GM21723 (cell line): ENCODE results near the gene HLA-DMB.

Experiments
- ATAC-seq: cut with Tn5 transposase; IDR thresholded peaks from one replicate; pipeline ENCODE4 v1.9.1; 2021; ENCODE audit warnings: mild to moderate bottlenecking, moderate library complexity; ENCODE audit not compliant: unreplicated experiment

HLA-DMB gene

DNA sequence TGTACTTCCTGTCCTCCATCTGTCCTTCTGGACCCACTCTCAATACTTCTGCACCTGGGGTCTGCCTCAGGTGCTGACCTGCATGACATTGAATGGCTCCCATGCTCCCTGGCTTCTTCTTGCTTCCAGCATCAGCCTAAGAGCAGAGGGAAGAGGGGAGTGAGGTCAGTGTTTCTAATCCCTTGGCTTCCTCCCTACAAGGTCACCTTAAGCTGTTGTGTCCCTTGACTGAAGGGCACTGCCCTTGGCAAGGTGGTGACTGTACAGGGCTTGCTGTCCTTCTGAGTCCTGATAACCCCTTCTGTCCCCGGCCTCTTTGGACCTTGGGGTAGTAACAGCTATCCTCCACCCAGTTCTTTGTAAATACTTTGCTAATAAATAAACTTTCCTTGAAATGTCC lies 9.6 kb downstream of the HLA-DMB start:
- no peak for ATAC-seq

DNA sequence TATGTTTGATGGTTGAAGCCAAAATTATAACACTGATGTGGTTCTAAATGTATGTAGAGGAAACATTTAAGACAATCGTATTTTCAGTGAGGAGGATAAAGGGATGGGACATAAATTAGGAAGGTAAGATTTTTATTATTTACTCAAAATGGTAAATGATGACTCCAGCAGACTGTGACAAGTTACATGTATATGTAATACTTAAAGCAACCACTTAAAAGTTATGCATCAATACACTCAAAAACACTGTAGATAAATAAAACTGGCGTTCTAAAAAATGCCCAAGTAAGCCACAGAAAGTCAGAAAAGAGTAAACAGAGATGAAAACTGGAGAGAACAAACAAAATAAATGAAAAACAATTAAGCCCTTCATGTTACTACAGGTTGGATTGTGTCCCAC lies 18.7 kb downstream of the HLA-DMB start:
- no peak for ATAC-seq

DNA sequence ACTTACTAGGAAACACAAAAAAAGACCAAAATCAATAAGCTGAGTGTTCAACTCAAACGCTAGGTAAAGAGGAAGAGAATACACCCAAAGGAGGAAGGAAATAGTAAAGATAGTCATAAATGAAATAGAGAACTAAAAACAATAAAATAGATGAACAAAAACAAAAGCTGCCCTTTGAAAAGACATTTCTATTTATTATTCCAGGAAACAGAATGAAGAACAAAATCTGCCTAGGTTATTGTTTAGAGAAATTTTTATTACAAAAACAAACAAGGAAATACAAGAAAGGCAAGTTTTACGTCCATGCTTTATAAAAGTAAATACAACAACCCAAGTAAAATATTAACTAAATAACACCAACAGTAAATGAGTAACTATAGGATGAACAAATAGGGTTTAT lies 20.1 kb downstream of the HLA-DMB start:
- ATAC-seq = no peak

DNA sequence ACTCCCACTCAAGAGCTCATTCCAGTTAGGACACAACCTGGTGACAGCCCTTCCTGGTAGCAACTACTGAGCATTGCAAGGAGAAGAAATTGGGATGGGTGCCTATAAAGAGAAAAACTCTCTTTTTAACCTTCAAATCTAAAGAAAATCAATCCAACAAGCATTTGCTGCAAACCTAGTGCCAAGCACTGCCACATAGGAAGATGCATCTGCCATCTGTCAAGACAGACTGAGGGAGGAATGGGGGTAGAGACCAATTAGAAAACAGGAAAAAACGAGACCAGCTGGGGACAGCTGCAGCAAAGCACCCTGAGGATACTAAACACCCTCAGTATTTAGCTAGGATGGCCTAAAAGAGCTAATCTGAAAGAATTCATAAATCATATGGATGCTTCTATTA lies 27.9 kb downstream of the HLA-DMB start:
- no peak for ATAC-seq

DNA sequence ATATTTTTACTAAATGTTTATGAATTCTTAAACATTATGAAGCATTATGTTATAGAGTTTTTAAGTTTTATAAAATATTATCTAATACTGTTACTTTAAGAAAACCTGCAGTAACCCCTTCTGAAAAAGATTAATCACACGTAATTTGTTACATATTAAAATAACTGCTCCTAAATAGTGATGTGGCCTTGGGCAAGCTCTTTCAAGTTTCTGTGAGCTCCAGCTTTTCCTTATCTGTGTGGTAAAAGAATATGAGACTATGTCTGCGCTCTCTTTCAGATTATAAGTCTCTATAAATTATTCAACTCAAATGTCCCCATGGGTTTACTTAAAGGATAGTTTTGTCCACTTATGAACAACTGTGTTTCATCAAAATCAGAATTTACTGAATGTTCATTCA lies 31.9 kb downstream of the HLA-DMB start:
- no peak for ATAC-seq

DNA sequence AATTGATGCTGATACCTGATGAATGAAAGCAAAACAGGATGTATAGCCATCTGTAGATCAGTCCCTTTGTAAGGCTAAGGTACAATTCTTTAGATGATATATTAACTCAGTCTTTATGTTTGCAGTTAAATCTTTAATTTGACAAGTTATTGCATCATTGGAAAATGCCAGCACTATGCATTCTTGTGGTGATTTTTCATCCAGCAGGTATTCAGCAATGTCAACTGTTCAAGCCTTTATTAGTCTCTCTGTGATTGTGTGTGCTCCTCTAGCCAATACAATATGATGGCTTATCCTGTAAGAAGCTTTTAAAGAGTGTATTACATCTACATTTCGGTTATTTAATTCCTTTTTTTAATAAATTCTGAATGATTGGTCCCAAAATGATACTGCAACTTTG lies 34.3 kb downstream of the HLA-DMB start:
- no peak for ATAC-seq

DNA sequence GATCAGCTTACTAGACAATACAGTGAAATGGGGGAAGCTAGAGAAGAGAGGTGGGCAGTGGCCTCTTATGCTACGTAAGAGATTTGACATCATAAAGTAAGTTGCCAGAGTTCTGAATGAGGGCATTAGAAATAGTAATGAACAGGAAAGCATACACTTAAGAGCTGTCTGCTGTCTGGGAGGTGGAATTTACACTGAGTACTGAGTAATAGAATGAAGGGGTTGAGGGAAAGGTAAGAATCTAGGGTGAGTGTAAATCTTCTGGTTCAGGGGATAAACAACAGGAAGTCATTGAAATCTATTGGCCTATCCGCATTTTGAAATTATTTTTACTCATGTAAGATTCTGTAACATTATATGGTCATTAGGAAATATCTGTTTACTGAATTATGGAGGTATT lies 35.8 kb downstream of the HLA-DMB start:
- no peak for ATAC-seq

DNA sequence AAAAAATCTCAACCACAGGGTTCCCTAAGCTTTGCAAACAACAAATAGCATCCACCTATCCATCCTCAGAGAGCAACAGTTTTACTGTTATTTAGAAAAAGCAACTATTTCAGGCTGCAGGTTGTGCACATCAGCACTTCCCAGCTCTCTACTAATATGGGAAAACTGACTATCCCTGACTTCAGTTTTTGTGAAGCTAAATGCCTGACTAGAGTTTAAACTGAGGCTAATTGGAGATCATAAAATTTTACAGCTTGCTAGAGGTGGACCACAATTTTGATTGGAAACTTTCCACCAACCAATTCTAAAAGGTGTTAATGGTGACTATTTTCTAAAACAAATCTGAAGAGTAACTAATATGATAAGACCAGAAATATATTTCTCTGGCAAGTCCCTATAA lies 36.9 kb downstream of the HLA-DMB start:
- no peak for ATAC-seq

DNA sequence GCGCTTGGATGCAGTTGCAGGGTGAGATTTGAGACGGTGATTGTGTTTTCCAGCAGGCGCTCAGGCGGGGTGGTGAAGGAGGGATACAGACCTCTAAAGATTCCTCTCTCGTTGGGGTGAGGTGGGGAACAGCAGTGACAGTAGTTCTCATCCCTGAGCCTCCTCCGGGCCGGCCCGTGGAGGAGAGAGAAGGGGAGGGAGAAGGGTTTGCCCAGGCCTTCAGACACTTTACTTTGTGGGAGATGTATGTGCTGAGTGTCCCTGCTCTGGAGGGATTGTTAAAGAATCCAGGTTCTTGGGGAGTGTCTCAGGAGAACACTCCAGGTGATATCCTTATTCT lies 45.9 kb downstream of the HLA-DMB start:
- peak; percentile 20 for ATAC-seq

DNA sequence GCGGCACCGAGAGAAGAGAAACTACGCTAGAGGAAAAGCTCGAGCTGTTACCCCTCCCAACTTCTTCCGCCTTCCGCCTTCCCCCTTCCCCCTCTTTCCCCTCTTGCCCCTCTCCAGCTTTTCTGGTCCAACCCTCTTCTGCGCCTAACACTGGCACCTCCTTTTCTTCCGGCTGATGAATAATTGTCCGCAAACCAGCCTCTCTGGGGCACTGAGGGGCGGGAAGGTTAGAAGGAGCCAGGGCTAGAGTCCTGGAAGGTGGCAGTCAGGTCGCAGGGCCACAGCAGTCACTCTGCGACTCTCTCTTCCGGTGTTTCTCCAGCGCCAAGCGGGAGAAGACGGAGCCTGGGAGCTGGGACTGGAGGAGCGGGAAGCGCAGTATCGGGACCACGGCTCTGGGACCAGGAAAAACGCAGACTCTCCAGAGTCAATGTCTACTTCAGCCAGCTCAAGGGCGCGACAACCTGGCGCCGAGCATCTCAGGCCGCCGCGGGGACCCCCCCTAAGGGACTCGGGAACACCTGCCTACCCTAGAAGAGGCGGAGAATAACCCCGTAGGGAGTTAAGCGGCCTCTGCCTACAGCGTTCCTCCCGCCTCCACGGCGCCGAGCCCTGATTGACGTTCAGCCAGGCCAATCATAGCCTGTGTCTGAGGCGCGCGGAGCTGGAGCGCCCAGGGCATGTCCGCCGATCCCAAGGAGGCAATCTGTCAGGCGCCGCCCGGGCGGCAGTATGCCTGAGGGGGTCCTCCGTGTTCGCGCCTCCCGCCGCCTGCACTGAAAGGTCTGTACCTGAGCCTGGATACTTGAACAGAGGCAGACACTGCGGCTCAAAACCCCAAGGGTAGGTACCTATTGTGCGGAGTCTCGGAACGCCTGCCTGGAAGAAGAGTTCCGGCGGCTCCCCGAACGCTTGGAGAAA lies 46.5 kb downstream of the HLA-DMB start:
- ATAC-seq = peak; percentile 95

DNA sequence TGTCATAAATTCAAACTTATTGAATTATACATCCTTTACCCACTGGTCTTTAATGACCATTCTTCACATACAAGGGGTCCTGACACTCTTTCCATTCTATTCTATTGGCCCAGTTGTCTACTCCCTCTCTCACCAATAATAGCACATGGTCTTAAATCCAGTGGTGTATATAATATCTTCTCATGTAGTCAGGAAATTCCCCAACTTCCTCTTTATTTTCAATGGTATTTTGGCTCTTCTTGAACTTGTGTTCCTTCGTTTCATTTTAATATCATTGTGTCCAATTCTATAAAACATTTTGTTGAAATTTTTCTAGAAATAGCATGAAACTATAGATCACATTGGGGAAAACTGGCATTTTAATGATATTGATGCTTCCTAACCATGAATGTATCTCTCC lies 50.0 kb downstream of the HLA-DMB start:
- no peak for ATAC-seq

DNA sequence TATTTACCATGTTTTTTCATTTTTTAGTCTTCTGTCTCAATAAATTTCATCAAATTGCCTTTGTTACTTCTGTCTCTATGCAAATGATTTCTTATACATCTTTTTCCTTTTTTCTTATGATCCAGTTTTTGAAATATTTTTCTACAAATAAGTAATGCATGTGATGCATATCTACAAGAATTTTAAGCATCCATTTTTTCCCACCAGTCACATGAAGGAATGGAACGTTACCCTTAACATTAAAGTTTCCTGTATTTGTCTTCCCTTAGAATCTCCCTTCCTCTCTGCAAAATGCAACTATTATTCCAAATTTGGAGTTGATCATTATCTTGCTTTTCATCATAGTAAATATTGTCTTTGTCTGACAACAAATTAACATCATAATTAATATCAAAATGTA lies 51.3 kb downstream of the HLA-DMB start:
- no peak for ATAC-seq

DNA sequence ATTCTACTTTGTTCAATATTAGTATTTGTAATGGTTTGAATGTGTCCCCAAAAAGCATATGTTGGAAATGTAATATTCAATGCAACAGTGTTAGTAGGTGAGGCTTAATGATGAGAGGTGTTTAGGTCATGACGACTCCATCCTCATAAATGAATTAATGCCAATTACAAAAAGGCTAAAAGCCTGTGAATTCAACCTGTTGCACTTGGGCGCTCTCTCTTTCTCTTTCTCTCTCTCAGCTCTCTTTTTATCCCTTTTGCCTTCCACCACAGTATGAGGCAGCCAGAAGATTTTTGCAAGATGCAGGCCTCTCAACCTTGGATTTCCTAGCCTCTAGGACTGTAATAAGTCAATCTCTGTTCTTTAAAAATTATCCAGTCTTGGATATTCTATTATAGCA lies 52.3 kb downstream of the HLA-DMB start:
- no peak for ATAC-seq

DNA sequence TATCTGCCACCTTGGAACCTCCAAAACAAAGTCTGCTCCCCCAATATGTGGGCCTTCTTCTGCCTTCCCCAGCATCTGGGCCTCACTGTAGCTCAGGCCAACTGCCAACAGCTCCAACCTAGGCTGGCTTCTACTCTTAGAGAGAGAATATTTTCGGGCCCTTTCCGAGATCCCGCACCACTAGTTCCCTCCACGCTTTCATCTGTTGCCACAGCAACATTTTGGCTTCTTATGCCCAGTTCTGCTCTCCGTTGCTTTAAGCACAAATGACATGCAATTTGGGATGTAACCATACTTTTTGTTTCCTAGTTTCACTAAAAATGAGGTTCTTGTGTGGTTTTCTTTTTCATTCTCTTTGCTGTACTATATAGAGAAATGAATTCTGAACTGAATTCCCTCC lies 53.2 kb downstream of the HLA-DMB start:
- no peak for ATAC-seq

DNA sequence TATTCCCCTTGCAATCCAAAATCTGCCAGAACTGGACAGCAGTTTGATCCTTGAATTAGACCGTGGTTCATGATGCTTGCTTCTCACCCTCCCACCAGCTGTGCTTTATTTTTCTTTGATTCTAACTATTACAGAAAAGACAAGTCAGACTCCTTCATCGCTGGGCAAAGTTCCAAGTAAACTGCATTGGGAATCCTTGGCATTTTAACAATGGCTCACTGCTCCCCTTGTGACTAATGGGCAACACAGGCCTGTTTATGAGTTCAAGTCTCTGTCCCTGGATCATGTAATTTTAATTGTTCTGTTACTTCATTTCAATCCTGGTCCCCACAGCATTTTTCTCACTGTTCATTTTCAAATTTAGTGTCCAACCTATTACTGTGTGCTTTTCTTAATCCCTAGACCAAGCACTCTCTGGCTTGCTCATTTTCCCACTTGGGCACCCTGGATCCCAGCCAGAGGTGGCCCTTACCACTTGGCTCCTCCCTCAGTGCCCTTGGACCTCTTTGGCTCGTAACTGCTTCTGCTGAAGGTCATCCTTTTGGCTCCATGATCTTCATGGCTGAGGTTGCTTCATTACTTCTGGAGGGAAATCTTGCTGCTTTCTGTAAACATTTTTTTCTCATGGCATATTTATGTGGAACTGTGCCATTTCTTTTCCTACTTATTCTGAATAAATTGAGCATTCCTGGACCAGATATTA lies 54.0 kb downstream of the HLA-DMB start:
- ATAC-seq = no peak

DNA sequence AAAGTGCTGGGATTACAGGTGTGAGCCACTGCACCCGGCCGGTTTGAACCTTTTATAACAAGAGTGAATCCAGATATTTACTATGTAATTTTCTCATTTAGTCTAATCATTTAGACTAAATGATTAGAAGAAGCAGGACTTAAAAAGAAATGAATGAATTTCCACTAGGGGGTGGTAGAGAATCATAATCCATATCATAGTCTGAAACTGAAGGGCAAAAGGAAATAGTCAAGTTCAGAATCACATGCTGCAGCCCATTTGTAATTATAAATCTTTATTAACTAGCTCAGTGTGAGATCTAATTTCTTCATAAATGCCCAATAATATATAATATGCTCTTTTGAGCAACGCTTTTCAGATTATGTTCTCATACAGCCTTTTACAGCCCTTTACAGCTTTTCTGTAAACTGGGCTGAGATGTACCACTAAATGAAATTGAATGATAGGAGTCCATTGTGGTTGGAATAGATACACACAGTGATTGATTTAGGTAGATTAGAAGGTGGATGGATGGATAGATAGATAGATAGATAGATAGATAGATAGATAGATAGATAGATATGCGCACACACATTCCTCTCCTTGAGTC lies 55.0 kb downstream of the HLA-DMB start:
- ATAC-seq = no peak
